H1 (cell line): ENCODE measurements around the gene SERPINE2. TPM values are rescaled to one million over a fixed set of nuclear protein-coding genes. Genes with fewer than 3 reads are reported as not detected.

Experiments
- CTBP2 ChIP-seq: IDR thresholded peaks from 2 replicates; pipeline ENCODE4 v1.7.0; 2011; ENCODE audit warnings: borderline replicate concordance, mild to moderate bottlenecking, moderate library complexity, mixed read lengths, low read length; ENCODE audit not compliant: insufficient read depth, insufficient read length
- TBP ChIP-seq: IDR thresholded peaks from 2 replicates; pipeline ENCODE4 v1.6.1; 2011; ENCODE audit warnings: low read depth, low read length, improper control_type of control experiment
- TCF12 ChIP-seq: IDR thresholded peaks from 2 replicates; pipeline ENCODE4 v1.6.1; 2011; ENCODE audit warnings: low read depth, mild to moderate bottlenecking, low read length
- polyA plus RNA-seq, 7 experiments: library from polyadenylated mRNA; depleted of rRNA in 3 of 7; stranded (reverse) in 5 of 7; unstranded in 2 of 7; fragments of >200 nt in 5 of 7; fragments of 200-250 nt in 2 of 7; gene quantifications; 1 replicate in 5 of 7; 2 replicates in 1 of 7; 4 replicates in 1 of 7; pipeline versions ENCODE4 v1.2.1 to v1.2.3, GENCODE V29; 2011 to 2013; ENCODE audit warnings: missing spikeins in 2 of 7, mixed read lengths in 2 of 7
- total RNA-seq: library from RNA; stranded (reverse); fragmentation: NEBNext Ultra II Directional; extraction: Animal tissue kit (Norgen Biotek cat#: 25700); gene quantifications from 2 replicates; pipeline ENCODE4 v1.2.1, GENCODE V29; 2021
- TF ChIP-seq, protein P1 (sequence below): IDR thresholded peaks from 2 replicates; pipeline ENCODE4 v1.6.1; 2012; ENCODE audit warnings: inconsistent platforms

Gene SERPINE2
- total and polyA plus RNA-seq, 2 of the 8 experiments (the other 6 are each of a cell fraction or from before 2014, with no cell fraction given) = 26.2 to 76.0 TPM

DNA sequence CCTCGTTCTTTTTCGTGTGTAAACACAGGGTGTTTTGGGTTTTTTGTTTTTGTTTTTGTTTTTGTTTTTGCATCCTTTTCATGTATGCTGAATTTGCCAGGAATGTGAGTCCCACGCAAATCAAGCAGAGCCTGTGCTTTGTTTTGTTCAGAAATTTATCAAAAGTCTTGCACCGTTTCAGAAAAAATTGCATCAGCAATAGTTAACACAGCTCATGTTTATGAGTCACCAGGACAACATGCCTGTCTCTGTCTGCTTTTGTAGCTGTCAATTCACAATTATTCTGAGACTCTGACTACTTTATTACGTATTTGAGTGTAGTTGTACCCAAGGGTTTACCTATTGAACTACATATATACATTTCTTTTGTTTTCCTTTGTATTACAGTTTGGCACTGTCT is 43.5 kb downstream of the SERPINE2 start (continued):
- TF ChIP-seq, protein P1, sequence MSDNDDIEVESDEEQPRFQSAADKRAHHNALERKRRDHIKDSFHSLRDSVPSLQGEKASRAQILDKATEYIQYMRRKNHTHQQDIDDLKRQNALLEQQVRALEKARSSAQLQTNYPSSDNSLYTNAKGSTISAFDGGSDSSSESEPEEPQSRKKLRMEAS = no peak
- TF ChIP-seq TBP (no peak), CTBP2 (no peak), TCF12 (no peak)
